DMS53 (cell line): ENCODE results near the gene ADORA2B.
A peak's percentile ranks its signal among the peaks of the same experiment; 100 is the strongest.
"Not testable (repeated sequence)": the region's sequence is repeated elsewhere in the genome, so short reads cannot be mapped to it uniquely, and the experiment has no call there.

Source experiments
- DNase-seq: peaks from one replicate; lab custom pipeline; 2025; lab: John Stamatoyannopoulos, UW

The ADORA2B gene

DNA sequence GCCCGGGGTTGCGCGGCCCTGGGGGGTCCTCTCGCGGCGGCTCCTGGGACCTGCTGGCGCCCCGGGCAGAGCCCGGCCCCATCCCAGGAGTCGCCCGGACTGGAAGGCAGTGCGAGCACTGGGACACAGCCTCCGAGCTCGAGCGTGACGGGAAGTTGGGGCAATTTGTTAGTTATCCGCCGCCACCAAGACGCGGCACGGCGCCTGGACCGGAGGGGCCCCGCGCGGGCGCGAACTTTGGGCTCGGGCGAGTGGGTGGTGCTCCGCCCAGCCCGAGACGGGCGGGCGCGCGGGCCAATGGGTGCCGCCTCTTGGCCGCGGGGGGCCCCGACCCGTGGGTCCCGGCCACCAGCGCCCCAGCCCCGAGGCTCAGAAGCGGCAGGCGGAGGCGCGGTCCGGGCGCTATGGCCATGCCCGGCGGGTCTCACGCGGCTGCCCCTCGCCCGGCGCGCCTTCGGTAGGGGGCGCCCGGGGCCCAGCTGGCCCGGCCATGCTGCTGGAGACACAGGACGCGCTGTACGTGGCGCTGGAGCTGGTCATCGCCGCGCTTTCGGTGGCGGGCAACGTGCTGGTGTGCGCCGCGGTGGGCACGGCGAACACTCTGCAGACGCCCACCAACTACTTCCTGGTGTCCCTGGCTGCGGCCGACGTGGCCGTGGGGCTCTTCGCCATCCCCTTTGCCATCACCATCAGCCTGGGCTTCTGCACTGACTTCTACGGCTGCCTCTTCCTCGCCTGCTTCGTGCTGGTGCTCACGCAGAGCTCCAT, at the start of gene ADORA2B:
Gene ADORA2B (plus strand): TSS at position 372 of the 768 bp plus-strand sequence. CDS start 119 bp downstream, at position 491.
- peak; percentile 74 for DNase-seq

DNA sequence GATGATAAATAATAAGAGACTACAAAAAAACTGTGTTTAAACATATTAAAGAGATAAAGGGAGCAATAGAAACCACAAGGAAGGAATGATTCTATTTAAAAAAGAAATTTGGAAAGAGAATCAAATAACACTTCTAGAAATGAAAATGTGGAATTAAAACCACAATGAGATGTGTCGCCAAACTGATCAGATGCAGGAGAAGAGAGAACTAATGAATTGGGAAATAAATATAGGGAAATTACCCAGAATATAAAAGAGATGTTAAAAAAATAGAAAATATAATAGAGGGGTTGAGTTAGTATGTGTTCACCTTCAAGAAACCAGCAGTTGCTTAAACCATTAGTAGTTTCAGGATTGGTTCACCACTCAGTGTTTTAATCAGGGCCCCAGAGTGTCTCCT, 48.7 kb upstream of the ADORA2B start:
- DNase-seq = no peak

DNA sequence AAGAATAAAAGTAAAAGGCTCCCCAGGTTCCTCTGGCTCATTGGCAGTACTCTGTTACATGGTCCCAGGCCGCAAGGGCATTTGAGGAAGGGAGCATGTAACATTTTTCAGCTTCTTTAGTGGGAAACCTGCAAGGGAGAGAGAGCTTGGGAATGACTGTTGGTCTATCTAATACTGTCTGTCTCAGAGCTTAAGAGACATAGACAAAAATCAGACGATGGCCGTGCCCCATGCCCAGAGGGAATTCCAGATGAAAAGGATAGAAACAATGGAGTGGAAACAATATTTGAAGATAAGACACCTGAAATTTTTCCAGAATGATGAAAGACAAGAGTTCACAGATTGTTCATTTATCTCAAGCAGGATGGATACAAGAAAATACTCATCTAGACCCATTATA, 48.1 kb upstream of the ADORA2B start:
- DNase-seq = no peak

DNA sequence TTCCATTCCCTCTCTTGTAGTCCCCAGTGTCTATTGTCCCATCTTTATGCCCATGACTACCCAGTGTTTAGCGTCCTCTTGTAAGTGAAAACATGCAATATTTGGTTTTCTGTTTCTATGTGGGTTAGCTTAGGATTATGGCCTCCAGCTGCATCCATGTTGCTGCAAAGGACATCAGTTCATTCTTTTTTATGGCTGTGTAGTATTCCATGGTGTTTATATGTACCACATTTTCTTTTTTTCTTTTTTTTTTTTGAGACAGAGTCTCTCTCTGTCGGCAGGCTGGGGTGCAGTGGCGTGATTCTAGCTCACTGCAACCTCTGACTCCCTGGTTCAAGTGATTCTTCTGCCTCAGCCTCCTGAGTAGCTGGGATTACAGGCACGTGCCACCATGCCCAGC, 45.3 kb upstream of the ADORA2B start:
- DNase-seq = not testable (repeated sequence)

DNA sequence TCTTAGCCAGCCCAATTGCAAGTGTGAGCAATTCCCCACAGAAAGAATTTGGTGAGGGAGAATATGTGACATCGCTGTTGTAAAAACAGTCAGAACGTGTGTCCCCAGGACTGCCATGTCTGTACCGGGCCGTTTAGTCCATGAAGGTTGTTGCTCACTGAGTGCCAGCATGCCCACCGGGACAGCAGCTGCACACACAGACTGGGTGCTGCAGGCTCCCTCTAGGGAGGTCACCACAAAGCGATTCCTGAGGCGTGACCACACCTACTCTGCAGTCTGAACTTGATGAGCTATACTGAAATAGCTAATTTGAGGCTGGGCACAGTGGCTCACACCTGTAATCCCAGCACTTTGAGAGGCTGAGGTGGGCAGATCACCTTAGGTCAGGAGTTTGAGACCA, 44.1 kb upstream of the ADORA2B start:
- peak; percentile 39 for DNase-seq

DNA sequence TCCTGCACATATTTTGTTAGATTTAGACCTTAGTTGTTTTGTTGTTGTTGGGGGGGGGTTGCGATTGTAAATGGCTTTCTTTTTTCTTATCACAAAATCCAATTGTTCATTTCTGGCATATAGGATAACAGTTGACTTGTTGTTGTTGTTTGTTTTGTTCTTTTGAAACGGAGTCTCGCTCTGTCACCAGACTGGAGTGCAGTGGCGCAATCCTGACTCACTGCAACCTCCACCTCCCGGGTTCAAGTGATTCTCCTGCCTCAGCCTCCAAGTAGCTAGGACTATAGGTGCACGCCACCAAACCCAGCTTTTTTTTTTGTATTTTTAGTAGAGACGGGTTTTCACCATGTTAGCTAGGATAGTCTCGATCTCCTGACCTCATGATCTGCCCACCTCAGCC, 39.7 kb upstream of the ADORA2B start:
- DNase-seq = not testable (repeated sequence)

DNA sequence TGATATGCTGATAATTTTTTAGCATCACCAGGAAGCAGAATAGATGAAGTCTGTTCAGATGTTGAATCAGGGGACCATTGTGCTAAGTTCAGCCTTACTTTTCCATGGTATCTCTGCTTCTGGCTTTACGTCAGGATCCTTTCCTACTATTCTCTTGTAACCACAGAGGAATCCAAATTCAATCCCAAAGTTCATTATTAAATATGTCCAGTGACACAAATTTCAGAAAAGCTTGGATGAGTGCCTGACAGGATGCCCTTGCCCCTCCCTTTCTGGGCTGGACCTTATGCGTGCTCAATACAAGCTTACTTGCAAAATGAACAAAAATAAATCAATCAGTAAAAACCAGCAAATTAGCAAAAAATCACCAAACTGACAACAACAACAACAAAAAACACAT, 37.6 kb upstream of the ADORA2B start:
- no peak for DNase-seq

DNA sequence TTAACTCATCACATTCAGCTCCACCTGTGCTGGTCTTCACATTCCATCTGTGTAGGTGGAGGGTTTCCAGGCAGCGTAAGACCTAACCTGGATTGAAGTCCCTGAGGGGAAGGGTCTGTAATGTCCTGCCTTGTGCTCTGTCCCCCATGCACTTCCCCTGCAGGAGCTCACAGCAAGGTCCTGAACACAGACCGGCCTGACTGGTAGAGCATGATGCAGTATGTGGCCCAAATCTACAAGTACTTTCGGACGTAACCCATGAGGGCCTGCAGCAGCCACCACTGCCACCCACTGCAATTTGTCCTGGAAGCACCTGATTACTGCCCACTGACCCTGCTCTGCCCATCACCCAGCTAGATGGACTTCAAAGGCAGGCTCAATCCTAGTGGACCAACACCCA, 36.6 kb upstream of the ADORA2B start:
- no peak for DNase-seq

DNA sequence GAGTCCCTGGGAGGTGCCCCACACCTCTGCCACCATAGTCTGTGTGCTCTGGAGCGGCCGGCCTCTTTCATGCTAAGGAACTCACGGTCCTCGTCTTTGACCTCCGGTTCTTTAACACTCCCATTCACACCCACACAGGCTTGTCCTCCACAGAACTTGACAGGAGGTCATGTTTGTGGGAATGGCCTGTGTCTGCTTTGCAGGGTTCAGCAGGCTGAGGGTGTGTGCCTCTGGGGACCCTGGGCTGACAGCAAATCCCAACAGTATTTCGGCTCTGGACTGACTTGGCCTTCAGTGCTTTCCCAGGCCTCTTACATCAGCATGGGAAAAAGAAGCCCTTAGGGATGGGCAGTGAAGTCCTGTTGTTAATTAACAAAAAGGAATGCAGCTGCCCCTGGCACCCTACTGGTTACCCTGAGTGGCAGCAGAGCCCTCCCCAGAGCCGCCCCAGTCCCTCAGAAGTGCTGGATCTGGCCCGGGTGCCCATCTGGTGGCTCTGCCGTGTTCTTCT, 35.4 kb upstream of the ADORA2B start:
- DNase-seq = no peak

DNA sequence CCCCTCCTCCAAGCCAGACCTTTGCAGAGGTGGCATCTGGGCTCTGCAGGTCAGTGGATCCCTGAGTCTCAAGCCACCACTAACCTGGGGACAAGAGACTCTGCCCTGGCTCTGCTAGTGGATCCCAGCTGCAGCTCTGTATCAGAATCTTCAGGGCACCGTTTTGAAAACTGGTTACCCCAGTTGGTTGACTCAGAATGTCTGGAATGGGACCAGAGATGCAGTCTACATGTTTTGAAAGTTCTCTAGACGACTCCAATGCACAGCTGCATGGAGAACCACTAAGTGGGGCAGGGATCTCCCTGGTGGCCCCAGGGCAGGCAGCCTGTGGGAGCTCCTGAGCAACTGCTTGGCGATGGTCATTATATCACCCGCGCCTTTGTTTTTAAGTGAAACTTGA, 34.1 kb upstream of the ADORA2B start:
- no peak for DNase-seq

DNA sequence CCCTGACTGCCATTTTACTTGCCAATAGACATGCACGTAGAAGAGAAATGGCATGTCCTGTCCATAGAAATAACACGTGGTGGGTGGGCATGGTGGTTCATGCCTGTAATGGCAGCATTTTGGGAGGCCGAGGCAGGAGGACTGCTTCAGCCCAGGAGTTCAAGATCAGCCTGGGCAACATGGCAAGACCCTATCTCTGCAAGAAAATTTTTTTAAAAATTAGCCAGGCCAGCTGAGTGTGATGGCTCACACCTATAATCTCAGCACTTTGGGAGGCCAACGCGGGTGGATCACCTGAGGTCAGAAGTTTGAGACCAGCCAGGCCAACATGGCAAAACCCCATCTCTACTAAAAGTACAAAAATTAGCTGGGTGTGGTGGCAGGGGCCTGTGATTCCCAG, 33.2 kb upstream of the ADORA2B start:
- not testable (repeated sequence) for DNase-seq

DNA sequence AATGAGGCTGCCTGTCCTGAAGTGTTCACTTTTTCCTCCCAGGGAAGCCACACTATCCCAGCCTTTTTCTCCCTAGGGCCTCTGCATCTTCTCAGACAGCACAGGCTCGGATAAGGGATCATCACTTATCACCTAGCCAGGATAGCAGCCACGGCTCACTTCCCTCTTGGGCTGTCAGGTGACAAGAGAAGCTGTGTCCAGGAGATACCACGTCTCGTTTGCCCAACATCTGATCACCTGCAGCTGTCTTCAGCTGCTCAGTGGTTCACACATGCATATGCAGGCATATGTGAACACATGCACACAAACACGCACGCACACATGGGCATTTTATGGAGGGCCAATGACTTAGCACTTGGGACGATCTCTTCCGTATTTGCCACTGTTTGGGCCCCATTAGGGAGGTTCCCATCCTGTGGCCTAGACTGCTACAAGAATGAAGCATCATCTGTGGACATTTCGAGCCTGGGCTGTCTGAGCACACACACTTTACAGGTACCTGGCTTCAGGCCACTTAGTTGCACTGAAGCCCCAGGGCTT, 32.4 kb upstream of the ADORA2B start:
- no peak for DNase-seq

DNA sequence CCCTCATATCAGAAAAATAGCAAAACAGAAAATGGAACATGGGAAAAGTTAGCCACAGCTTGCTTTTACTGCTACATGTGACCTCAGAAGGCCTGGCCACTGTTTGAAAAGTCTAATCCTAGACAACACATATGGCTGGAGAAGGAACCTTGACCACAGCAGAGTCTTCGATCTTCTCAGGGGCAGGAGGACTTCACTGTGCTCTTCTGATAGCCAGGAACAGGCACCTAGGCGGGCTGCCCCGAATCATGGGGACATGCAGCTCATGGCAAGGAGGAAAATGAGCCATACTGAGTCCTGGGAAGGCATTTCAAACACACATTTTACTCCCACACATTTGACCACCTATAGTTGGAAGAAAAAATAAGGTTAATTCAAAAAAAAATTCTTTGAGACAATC, 31.1 kb upstream of the ADORA2B start:
- DNase-seq = no peak

DNA sequence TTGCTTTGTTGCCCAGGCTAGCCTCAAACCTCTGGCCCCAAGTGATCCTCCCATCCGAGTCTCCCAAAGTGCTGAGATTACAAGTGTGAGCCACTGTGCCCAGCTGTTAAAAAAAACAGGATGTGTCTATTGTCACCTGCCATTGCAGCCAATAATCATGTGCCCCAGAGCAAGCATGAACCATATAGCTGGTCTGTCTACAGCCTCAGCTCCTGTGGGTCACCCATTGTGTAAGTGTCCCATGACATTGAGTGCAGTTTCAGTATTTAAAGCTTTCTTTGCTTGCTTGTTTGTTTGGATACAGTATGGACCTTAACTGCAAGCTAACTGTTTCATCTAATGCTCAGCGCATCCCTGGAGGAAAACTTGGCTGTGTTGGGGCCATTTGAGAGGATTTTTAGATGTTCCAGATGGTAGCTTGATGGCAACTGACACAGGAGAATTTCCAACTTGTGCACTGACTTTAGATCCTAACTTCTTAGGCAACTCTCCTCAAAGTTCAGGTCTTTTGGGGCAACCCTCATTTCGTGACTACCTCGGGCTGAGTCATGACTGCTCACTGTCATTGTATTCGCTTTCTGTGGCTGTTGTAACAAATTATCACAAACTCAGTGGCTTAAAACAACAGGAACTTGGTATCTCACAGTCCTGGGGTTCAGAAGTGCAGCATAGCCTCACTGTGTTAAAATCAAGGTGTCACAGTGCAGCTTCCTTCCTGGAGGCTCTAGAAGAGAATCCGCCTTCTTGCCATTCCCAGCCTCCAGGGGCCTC, 30.3 kb upstream of the ADORA2B start:
- no peak for DNase-seq

DNA sequence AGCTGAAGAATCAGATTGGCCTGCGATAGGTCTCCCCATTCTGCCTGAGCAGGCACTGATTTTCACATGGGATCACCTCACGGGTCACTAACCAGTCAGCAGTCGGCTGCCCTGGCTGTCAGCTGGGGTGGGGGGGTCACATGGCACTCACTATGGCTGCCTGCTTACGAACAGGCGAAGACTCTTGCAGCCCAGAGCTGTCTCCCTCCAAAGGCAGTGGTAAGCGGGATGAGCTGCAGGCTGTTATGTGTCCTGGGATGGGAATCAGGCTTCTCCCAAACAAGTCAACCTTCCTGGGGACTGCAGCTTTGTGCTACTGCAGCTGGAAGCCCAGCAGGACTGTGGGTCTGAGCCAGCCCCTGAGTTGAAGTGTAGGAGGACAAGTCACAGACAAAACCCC, 29.0 kb upstream of the ADORA2B start:
- no peak for DNase-seq

DNA sequence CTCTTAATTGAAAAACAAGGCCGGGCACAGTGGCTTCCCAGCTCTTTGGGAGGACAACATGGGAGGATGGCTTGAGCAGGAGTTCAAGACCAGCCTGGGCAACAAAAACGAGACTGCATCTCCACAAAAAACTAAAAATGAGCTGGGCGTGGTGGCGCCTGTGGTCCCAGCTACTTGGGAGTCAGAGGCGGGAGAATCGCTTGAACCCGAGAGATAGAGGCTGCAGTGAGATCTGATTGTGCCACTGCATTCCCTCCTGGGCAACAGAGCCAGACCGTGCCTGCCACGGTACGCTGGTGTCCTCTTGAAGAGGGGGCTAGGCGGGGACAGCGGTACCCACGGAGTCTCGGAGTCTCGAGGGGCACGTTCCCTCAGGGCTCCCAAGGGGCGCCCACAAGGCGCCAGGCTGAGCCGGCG, 27.9 kb upstream of the ADORA2B start:
- DNase-seq = no peak

DNA sequence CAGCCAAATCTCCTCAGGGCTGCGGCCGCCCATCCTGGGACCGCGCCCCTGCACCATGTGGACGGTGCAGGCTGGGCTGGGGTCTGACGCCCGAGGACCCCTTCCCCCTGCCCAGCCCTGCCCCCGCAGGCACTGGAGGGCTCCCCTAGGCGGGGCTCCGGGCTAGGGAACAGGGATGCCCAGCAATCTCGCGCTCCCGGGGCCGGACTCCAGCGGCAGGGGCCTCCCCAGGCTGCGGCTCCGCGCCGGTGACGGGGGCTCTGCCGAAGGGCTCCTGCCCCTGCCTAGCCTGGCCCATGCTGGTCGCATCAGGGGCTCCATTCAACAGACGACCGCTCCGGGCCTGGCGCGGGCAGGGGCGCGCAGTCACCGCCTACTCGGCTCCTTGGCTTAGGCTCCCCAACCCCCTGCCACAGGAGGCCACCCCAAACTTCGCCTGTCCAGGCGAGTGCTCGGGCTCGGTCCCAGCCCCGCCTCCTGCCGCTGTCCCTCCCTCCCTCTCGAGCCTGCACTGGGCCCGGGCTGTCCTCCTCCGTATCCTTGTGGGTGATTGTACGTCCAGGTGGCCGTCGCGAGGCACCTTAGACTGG, 27.4 kb upstream of the ADORA2B start:
- no peak for DNase-seq

DNA sequence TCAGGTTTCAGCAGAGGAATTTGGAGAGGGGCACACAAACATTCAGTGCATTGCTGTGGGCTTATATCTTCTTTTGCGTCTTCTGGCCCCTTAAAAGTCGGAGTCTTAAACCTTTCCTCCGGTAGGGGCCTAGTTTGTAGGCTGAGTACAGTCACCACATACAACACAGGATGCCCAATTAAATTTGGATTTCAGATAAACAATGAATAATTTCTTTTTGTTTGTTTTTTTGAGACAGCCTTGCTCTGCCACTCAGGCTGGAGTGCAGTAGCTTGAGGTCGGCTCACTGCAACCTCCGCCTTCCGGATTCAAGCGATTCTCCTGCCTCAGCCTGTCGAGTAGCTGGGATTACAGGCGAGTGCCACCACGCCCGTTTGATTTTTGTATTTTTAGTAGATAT, 26.7 kb upstream of the ADORA2B start:
- no peak for DNase-seq

DNA sequence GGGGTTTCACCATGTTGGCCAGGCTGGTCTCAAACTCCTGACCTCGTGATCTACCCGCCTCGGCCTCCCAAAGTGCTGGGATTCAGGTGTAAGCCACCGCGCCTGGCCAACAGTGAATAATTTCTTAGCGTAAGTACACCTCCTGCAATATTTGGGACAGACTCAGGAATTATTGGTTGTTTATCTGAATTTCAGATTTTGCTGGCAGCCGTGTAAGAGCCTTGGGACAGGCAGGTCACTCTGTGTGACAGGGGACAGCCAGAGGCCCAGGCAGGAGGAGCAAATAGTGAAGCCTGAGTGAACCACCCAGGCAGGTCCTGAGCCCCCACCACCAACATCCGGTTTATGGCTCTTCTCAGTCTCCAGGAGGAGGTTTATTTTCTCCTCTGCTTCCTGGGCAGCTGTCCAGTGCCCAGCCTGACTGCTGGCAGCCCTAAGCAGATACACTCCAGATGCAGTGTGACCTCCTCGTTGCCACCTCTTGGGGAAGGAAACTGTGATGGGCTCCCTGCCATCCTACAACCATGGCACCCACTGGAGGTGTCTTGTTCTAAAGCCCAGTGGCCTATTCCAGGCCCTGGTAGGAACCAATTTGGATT, 26.2 kb upstream of the ADORA2B start:
- DNase-seq = peak; percentile 17

DNA sequence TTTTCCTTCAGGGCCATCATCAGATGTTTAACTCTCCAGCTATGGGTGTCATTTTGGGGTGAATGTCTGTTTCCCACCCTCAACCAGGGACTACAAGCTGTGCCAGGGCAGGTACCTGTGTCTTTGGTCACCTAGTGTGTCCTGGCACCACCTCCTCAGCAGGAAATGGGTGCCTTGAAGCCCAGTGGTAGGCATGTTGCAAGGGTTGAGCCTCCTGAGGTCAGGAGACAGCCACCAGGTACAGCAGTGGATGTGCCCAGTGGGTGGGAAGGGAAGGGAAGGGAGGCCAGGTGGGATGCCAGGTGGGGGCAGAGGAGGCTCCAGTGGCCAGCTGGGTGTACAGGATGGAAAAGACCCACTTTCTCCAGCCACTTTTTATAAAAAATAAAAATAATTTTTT, 25.5 kb upstream of the ADORA2B start:
- no peak for DNase-seq

DNA sequence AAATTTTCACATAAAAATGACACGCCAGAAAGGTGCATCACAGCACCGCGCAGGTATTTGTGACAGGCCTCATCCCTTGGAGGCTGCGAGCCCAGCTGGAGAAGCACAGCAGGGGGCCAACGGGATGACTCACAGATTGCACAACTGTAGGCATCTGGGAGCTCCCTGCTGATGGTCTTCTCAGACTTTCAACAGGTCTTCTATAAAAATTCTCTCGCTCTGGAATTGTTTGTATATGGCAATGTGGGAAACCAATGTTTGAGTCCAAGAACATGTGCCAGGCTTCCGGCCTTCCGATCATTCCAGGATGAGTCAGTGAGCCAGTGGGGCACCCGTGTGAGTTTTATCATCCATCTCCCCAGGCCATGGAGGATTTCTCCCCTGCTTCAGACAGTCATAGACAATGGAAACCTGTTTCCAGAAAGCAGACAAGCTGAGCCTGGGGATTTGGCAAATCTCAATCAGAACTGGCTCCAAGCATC, 24.1 kb upstream of the ADORA2B start:
- peak; percentile 47 for DNase-seq

DNA sequence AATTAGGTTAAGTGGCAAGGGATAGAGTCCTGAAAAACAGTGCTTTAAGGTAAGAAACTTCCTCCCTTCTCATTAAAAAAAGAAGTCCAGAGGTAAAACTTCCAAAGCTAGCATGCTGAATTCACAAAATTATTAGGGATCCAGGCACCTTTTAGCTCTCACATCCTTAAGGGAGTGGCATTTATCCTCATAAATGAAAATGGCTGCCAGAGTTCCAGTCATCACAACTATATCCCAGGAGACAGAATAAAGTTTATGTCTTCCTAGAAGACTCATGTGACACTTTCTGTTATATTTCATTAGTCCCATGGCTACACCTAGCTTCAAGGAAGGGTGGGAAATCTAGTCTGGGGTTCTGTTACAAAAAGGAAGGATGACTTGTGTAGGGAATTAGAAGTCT, 23.3 kb upstream of the ADORA2B start:
- DNase-seq = no peak
